ENCODE results near the gene NRARP. TPM values are rescaled to one million over a fixed set of nuclear protein-coding genes. Genes with fewer than 3 reads are reported as not detected.

Gene NRARP
- total RNA-seq, 1 donor from 2014 or later: 2.1 TPM

GRCh38 chr9:137304383-137305059, 2.5 kb upstream of the NRARP start:
- H3K9ac ChIP-seq (ENCODE audit: low read depth in 1 of 3, low read length in 3 of 3): peak overlapping the region in 1 of 3 donors; percentile 57
- H3K4me3 ChIP-seq (ENCODE audit: low read length in 3 of 3): peak overlapping the region in 1 of 3 donors; percentile 30
- H3K27ac ChIP-seq (ENCODE audit: low read depth, low read length): peak overlapping the region; percentile 63
- peaks cover 18 to 77% (median 58%) of the 10 kb centered on the region in 3 donors for H3K27me3 ChIP-seq (ENCODE audit: control insufficient read depth in 3 of 3, insufficient read depth in 3 of 3, low read length in 3 of 3)
- H3K36me3 ChIP-seq (ENCODE audit: control insufficient read depth in 3 of 3, insufficient read depth in 3 of 3, low read length in 3 of 3): no peaks in the 10 kb centered on the region
- H3K9me3 ChIP-seq (ENCODE audit: control insufficient read depth in 3 of 3, low read length in 3 of 3): no peaks in the 10 kb centered on the region
- peaks cover 40 to 52% (median 47%) of the 10 kb centered on the region in 3 donors for H3K4me1 ChIP-seq (ENCODE audit: control insufficient read depth in 3 of 3, insufficient read depth in 3 of 3, low read length in 3 of 3)

DNA sequence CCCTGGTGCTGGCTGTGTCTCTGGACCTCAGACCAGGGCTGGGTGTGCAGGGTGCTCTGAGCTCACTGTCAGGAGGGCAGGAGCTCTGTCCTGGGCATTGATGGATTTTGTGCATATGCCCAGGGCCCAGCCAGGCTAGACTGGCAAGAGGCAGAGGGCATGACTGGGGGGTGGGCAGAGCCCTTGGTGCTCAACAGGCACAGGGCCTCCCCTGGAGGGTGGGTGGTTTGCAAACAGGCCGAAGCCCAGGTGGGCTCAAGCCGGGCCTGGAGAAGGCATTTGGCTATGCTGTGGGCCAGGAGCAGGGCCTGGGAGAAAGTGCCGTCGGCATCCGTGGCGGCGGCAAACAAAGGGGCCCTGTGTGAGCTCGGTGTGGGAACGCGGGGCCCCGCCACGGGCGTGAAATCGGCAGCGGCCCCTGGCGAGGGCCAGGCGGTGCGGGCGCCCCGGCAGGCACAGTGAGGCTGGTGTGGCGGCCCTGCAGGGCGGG, 1.9 kb upstream of the NRARP start:
- no peak overlapping the region for H3K4me3 ChIP-seq (ENCODE audit: low read length in 3 of 3)
- no peaks in the 10 kb centered on the region for H3K36me3 ChIP-seq (ENCODE audit: control insufficient read depth in 3 of 3, insufficient read depth in 3 of 3, low read length in 3 of 3)
- H3K27ac ChIP-seq (ENCODE audit: low read depth, low read length): no peak overlapping the region
- peaks cover 43 to 54% (median 51%) of the 10 kb centered on the region in 3 donors for H3K4me1 ChIP-seq (ENCODE audit: control insufficient read depth in 3 of 3, insufficient read depth in 3 of 3, low read length in 3 of 3)
- H3K27me3 ChIP-seq (ENCODE audit: control insufficient read depth in 3 of 3, insufficient read depth in 3 of 3, low read length in 3 of 3): peaks cover 24 to 78% (median 61%) of the 10 kb centered on the region in 3 donors
- H3K9me3 ChIP-seq (ENCODE audit: control insufficient read depth in 3 of 3, low read length in 3 of 3): no peaks in the 10 kb centered on the region
- H3K9ac ChIP-seq (ENCODE audit: low read depth in 1 of 3, low read length in 3 of 3): peak overlapping the region in 1 of 3 donors; percentile 57

DNA sequence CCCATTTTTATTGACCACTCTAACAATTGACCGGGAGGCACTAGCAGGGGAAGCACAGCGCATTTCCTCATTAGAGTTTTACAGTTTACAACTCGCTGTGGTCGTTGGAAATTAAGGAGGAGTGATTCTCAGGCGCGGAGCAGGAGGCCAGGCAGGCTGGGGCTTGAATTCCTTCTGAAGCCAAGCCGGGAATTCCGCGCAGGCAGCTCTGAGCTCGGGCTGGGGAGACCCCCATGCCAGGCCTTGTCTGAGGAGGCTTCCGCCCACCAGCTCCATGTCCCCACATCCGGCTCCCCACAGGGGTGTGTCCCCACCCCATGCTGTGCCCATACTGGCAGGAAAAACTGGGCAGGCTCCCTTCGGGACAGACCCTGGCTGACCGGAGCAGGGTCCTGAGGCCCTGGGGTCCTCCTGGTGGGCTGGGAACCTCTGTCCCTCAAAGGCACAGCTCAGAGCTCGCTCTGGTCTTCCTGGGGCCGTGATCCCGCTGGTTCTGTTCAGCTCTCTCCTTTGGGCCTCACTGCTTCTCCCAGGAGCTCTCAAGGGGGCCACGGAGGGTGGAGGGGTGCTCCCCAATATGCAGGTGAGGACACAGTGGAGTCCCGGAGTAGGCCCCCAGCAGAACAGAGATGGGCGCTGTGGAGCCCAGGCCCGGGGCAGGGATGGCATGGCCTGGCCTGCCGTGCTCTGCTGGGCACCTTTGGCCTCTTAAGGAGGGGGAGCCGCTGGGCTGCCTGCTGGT, 1.3 kb upstream of the NRARP start:
- peak overlapping the region in 1 of 3 donors; percentile 70 for H3K9ac ChIP-seq (ENCODE audit: low read depth in 1 of 3, low read length in 3 of 3)
- H3K27ac ChIP-seq (ENCODE audit: low read depth, low read length): peak overlapping the region; percentile 62
- no peaks in the 10 kb centered on the region for H3K9me3 ChIP-seq (ENCODE audit: control insufficient read depth in 3 of 3, low read length in 3 of 3)
- no peaks in the 10 kb centered on the region for H3K36me3 ChIP-seq (ENCODE audit: control insufficient read depth in 3 of 3, insufficient read depth in 3 of 3, low read length in 3 of 3)
- H3K4me1 ChIP-seq (ENCODE audit: control insufficient read depth in 3 of 3, insufficient read depth in 3 of 3, low read length in 3 of 3): peaks cover 43 to 54% (median 51%) of the 10 kb centered on the region in 3 donors
- H3K4me3 ChIP-seq (ENCODE audit: low read length in 3 of 3): no peak overlapping the region
- H3K27me3 ChIP-seq (ENCODE audit: control insufficient read depth in 3 of 3, insufficient read depth in 3 of 3, low read length in 3 of 3): peaks cover 30 to 83% (median 66%) of the 10 kb centered on the region in 3 donors

GRCh38 chr9:137302449-137303150, 529 bp upstream of the NRARP start:
- Histone ChIP-seq H3K9ac (ENCODE audit: low read depth in 1 of 3, low read length in 3 of 3) (peak overlapping the region in 2 of 3 donors; percentile 38 to 70), H3K9me3 (ENCODE audit: control insufficient read depth in 3 of 3, low read length in 3 of 3) (no peaks in the 10 kb centered on the region), H3K36me3 (ENCODE audit: control insufficient read depth in 3 of 3, insufficient read depth in 3 of 3, low read length in 3 of 3) (no peaks in the 10 kb centered on the region), H3K4me3 (ENCODE audit: low read length in 3 of 3) (peak overlapping the region in 2 of 3 donors; percentile 4 to 29), H3K27me3 (ENCODE audit: control insufficient read depth in 3 of 3, insufficient read depth in 3 of 3, low read length in 3 of 3) (peaks cover 33 to 83% (median 70%) of the 10 kb centered on the region in 3 donors), H3K4me1 (ENCODE audit: control insufficient read depth in 3 of 3, insufficient read depth in 3 of 3, low read length in 3 of 3) (peaks cover 43 to 53% (median 52%) of the 10 kb centered on the region in 3 donors), H3K27ac (ENCODE audit: low read depth, low read length) (peak overlapping the region; percentile 62)

GRCh38 chr9:137301081-137301947, 757 bp downstream of the NRARP start:
- Histone ChIP-seq H3K4me3 (ENCODE audit: low read length in 3 of 3) (peak overlapping the region; percentile 71 to 76 (median 76)), H3K9ac (ENCODE audit: low read depth in 1 of 3, low read length in 3 of 3) (peak overlapping the region; percentile 43 to 74 (median 45)), H3K9me3 (ENCODE audit: control insufficient read depth in 3 of 3, low read length in 3 of 3) (no peaks in the 10 kb centered on the region), H3K36me3 (ENCODE audit: control insufficient read depth in 3 of 3, insufficient read depth in 3 of 3, low read length in 3 of 3) (no peaks in the 10 kb centered on the region), H3K4me1 (ENCODE audit: control insufficient read depth in 3 of 3, insufficient read depth in 3 of 3, low read length in 3 of 3) (peaks cover 38 to 50% (median 40%) of the 10 kb centered on the region in 3 donors), H3K27me3 (ENCODE audit: control insufficient read depth in 3 of 3, insufficient read depth in 3 of 3, low read length in 3 of 3) (peaks cover 38 to 83% (median 69%) of the 10 kb centered on the region in 3 donors), H3K27ac (ENCODE audit: low read depth, low read length) (peak overlapping the region; percentile 56)

DNA sequence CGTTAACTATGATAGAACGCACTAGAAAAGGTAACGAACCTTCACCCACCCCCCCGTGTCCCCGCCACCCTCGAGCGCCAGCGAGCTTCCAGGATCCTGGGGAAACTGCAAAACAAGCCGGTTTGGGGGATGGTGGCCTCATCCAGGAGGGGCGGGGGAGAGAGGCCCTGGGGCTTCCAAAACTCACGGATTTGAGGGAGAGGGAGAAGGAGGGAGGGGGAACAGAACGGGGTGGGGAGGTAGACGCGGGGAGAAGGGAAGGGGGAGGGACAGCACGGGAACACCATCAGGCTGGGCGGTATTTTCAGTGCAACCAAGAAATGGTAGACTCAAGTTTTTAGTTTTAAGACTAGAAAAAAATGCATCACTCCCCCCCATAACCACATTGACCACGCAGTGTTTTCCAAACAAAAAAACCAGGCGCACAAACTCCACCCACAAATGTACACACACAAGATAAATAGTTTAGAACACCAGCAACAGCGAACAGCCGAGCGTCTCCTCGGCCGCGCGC, 1.4 kb downstream of the NRARP start:
- H3K9ac ChIP-seq (ENCODE audit: low read depth in 1 of 3, low read length in 3 of 3): peak overlapping the region; percentile 43 to 74 (median 45)
- H3K4me1 ChIP-seq (ENCODE audit: control insufficient read depth in 3 of 3, insufficient read depth in 3 of 3, low read length in 3 of 3): peaks cover 32 to 45% (median 33%) of the 10 kb centered on the region in 3 donors
- peak overlapping the region; percentile 56 for H3K27ac ChIP-seq (ENCODE audit: low read depth, low read length)
- peak overlapping the region; percentile 43 to 62 (median 56) for H3K4me3 ChIP-seq (ENCODE audit: low read length in 3 of 3)
- no peaks in the 10 kb centered on the region for H3K9me3 ChIP-seq (ENCODE audit: control insufficient read depth in 3 of 3, low read length in 3 of 3)
- H3K27me3 ChIP-seq (ENCODE audit: control insufficient read depth in 3 of 3, insufficient read depth in 3 of 3, low read length in 3 of 3): peaks cover 34 to 79% (median 67%) of the 10 kb centered on the region in 3 donors
- H3K36me3 ChIP-seq (ENCODE audit: control insufficient read depth in 3 of 3, insufficient read depth in 3 of 3, low read length in 3 of 3): no peaks in the 10 kb centered on the region

DNA sequence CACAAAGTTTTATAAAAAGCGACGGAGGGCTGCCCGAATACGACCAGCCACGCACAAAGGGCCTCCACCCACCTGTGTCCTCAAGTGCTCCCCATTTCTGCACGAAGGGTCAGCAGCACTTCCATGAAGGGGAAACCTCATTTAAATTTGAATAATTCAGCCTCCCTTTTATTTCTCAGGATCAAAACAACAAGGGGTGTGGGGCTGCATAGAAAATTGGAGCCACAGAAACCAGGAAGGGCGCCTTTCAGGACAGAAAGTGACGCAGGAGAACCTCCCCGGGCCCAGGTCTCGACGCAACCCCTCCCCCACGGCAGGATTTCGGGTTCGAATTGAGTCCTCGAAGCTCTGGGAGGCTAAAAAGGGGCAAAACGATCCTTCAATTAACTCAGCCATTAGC, 2.1 kb downstream of the NRARP start:
- Histone ChIP-seq H3K27me3 (ENCODE audit: control insufficient read depth in 3 of 3, insufficient read depth in 3 of 3, low read length in 3 of 3) (peaks cover 34 to 78% (median 64%) of the 10 kb centered on the region in 3 donors), H3K4me3 (ENCODE audit: low read length in 3 of 3) (peak overlapping the region in 2 of 3 donors; percentile 41 to 49), H3K9me3 (ENCODE audit: control insufficient read depth in 3 of 3, low read length in 3 of 3) (no peaks in the 10 kb centered on the region), H3K4me1 (ENCODE audit: control insufficient read depth in 3 of 3, insufficient read depth in 3 of 3, low read length in 3 of 3) (peaks cover 25 to 41% (median 27%) of the 10 kb centered on the region in 3 donors), H3K36me3 (ENCODE audit: control insufficient read depth in 3 of 3, insufficient read depth in 3 of 3, low read length in 3 of 3) (no peaks in the 10 kb centered on the region), H3K27ac (ENCODE audit: low read depth, low read length) (no peak overlapping the region), H3K9ac (ENCODE audit: low read depth in 1 of 3, low read length in 3 of 3) (peak overlapping the region in 2 of 3 donors; percentile 20 to 57)

- no peaks in the 10 kb centered on the region for H3K36me3 ChIP-seq (ENCODE audit: control insufficient read depth in 3 of 3, insufficient read depth in 3 of 3, low read length in 3 of 3)
- H3K9me3 ChIP-seq (ENCODE audit: control insufficient read depth in 3 of 3, low read length in 3 of 3): peaks cover 0 to 3% (median 2%) of the 10 kb centered on the region in 3 donors
- H3K27ac ChIP-seq (ENCODE audit: low read depth, low read length): peak overlapping the region; percentile 50
- peaks cover 18 to 35% (median 20%) of the 10 kb centered on the region in 3 donors for H3K4me1 ChIP-seq (ENCODE audit: control insufficient read depth in 3 of 3, insufficient read depth in 3 of 3, low read length in 3 of 3)
- H3K9ac ChIP-seq (ENCODE audit: low read depth in 1 of 3, low read length in 3 of 3): peak overlapping the region in 2 of 3 donors; percentile 27 to 60
- H3K4me3 ChIP-seq (ENCODE audit: low read length in 3 of 3): peak overlapping the region; percentile 11 to 66 (median 46)
- peaks cover 41 to 79% (median 67%) of the 10 kb centered on the region in 3 donors for H3K27me3 ChIP-seq (ENCODE audit: control insufficient read depth in 3 of 3, insufficient read depth in 3 of 3, low read length in 3 of 3)
These were observed 2.9 kb downstream of the NRARP start for GRCh38 chr9:137299203-137299565.

Data from skeletal muscle tissue (tissue), 4 donors.